ENCODE results near the gene RNF5.
A peak's percentile ranks its signal among the peaks of the same experiment; 100 is the strongest.
"Not testable (repeated sequence)": the region's sequence is repeated elsewhere in the genome, so short reads cannot be mapped to it uniquely, and the experiment has no call there.

The RNF5 gene

GRCh38 chr6:32177788-32178546 lies at the start of gene RNF5:
RNF5 (plus strand) TSS chr6:32178405; CDS start chr6:32178512, 107 bp downstream.
- DNase-seq, result peak; percentile 99

GRCh38 chr6:32128751-32129296 lies 49.4 kb upstream of the RNF5 start:
- no peak for DNase-seq

- no peak for DNase-seq
Observed at GRCh38 chr6:32129297-32130088, 48.7 kb upstream of the RNF5 start.

- DNase-seq, result no peak
Observed at GRCh38 chr6:32131439-32131948, 46.7 kb upstream of the RNF5 start.

- DNase-seq, result no peak
Observed at GRCh38 chr6:32132110-32132509, 46.1 kb upstream of the RNF5 start.

GRCh38 chr6:32133786-32134185 lies 44.4 kb upstream of the RNF5 start:
- no peak for DNase-seq

GRCh38 chr6:32137454-32137853 lies 40.8 kb upstream of the RNF5 start:
- no peak for DNase-seq

- DNase-seq, result no peak
Observed at GRCh38 chr6:32139590-32139989, 38.6 kb upstream of the RNF5 start.

- DNase-seq, result no peak
Observed at GRCh38 chr6:32140420-32141046, 37.7 kb upstream of the RNF5 start.

- not testable (repeated sequence) for DNase-seq
Observed at GRCh38 chr6:32144238-32144637, 34.0 kb upstream of the RNF5 start.

- DNase-seq, result no peak
Observed at GRCh38 chr6:32146287-32146686, 31.9 kb upstream of the RNF5 start.

- DNase-seq, result no peak
Observed at GRCh38 chr6:32146687-32147086, 31.5 kb upstream of the RNF5 start.

- no peak for DNase-seq
Observed at GRCh38 chr6:32147401-32148132, 30.6 kb upstream of the RNF5 start.

- no peak for DNase-seq
Observed at GRCh38 chr6:32148289-32149091, 29.7 kb upstream of the RNF5 start.

- DNase-seq, result no peak
Observed at GRCh38 chr6:32149092-32149755, 29.0 kb upstream of the RNF5 start.

GRCh38 chr6:32149932-32150870 lies 28.0 kb upstream of the RNF5 start:
- no peak for DNase-seq

GRCh38 chr6:32151181-32151862 lies 26.9 kb upstream of the RNF5 start:
- no peak for DNase-seq

- DNase-seq, result no peak
Observed at GRCh38 chr6:32151863-32152768, 26.1 kb upstream of the RNF5 start, which contains the start of gene PRRT1. PRRT1 (minus strand) TSS chr6:32151939; CDS start chr6:32151827, 112 bp downstream.

All from NCI-H1048 (cell line).